A673 (cell line): Measurements from ENCODE around the gene ADGRE1.

ENCODE experiments used
- EZH2 ChIP-seq: fragments of 200-600 bp; sonication (generic); IDR thresholded peaks from 2 replicates; pipeline ENCODE4 v1.6.1; 2017; ENCODE audit warnings: borderline replicate concordance, low read depth, mild to moderate bottlenecking, mixed read lengths, antibody characterized with exemption, low read length; ENCODE audit not compliant: poor library complexity, severe bottlenecking
- TF ChIP-seq, protein P1 (sequence below): fragments of 300-800, 200-600 bp; sonication (generic); conservative IDR thresholded peaks from 2 replicates; pipeline ENCODE4 v1.5.1; 2017; ENCODE audit warnings: low read depth, mild to moderate bottlenecking, antibody characterized with exemption, low read length, moderate library complexity, mixed read lengths

GRCh38 chr19:6866741-6867151 lies 20.6 kb upstream of the ADGRE1 start:
- TF ChIP-seq, protein P1, sequence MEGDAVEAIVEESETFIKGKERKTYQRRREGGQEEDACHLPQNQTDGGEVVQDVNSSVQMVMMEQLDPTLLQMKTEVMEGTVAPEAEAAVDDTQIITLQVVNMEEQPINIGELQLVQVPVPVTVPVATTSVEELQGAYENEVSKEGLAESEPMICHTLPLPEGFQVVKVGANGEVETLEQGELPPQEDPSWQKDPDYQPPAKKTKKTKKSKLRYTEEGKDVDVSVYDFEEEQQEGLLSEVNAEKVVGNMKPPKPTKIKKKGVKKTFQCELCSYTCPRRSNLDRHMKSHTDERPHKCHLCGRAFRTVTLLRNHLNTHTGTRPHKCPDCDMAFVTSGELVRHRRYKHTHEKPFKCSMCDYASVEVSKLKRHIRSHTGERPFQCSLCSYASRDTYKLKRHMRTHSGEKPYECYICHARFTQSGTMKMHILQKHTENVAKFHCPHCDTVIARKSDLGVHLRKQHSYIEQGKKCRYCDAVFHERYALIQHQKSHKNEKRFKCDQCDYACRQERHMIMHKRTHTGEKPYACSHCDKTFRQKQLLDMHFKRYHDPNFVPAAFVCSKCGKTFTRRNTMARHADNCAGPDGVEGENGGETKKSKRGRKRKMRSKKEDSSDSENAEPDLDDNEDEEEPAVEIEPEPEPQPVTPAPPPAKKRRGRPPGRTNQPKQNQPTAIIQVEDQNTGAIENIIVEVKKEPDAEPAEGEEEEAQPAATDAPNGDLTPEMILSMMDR = no peak
- no peak for TF ChIP-seq EZH2
